DMS153 (cell line): ENCODE measurements around the gene DSTN.

Experiments
- DNase-seq: peaks from one replicate; lab custom pipeline; 2025; lab: John Stamatoyannopoulos, UW

The DSTN gene

DNA sequence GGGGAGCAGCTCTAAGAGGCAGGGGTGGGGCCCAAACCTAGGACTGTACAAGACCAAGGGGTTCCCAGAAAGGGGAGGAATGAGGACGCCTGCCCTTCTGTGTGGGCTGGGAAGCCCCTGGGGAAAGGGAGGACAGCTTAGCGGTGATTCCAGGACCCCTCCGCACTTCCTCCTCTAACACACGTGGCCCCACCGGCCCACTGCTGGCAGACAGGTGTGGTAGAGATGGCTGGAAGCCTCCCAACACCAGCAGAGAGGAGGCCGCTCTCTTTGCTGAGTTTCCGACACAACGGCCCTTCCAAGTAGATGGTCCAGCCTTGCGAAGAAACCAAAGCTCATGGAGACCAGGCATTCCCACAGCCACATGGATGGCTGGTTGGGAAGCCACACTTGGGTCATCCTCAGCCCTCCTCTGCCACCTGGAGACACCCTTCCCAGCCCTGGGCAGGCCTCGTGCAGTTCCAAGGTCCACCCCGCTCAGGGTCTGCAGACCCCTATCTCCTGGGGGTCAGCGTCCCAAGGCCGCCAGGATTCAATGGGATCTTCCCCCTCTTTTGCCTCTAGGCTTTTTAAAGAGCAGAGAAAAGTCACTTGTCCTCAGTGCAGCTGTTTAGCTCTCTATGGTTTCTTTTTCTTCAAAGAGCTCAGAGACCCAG, 68.2 kb downstream of the DSTN start:
- DNase-seq, result no peak

DNA sequence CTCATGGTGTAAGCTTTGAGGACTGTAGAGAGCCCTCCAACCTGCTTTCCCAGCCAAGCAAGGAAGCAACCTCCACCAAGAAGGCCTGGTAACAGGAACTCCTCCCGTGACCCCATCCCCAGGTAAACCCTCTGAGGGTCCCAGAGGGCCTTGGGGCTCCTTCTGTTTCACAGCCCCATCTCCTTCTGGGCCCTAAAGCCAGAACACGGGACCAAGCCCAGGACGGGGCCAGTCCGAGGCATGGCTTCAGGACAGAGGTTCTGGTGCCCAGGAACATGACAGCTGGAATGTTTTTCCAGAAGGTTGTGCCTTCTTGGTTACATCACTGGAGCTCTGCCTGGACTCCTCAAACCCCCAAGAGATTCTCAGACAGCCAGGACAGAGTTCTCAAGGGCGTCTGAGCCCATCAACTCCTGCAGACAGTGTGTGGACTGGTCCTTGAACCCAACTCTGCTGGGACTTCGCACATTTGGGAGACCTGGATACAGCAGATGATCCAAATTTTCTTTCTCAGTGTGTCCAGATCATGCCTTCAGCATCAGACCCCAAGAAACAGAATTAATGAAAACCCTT, 69.0 kb downstream of the DSTN start:
- no peak for DNase-seq

DNA sequence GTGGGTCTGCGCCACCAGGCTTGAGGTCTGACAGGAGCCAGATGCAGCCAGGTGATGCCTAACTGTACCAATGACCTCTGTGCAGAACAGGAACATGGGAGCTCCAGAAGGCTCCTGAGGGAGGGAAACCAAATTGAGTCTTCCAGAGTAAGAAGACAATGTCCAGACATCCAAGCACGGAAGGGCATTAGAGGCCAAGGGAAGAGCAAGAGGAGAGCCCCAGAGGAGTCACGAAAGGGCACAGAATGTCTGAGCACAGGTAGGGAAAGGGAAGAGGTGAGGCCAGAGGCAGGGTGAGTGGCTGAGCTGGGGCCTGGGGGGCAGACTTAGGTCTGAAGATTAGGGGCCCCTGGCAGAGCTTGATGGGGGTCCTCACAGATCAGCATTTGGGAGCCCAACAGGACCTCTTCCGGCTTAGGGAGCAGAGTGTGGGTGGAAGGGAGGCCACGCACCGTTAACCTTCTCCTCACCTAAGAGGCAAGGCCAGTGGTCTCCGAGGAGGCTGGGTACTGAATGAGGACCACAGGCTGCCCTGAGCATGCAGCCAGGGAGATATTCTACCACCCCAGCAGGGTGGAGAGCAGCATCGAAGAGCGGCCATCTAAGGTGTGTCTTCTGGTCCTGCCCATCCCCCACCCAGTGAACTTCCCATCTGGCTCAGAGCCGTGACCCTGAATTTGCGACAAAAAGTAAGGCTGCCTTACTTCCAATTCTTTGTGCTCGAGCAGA, 70.4 kb downstream of the DSTN start:
- no peak for DNase-seq

GRCh38 chr20:17640875-17641378, 71.1 kb downstream of the DSTN start:
- no peak for DNase-seq

- DNase-seq, result no peak
Observed at GRCh38 chr20:17641520-17641964, 71.7 kb downstream of the DSTN start.

GRCh38 chr20:17641993-17642392, 72.1 kb downstream of the DSTN start:
- no peak for DNase-seq

- DNase-seq, result no peak
Observed at GRCh38 chr20:17642404-17643269, 72.8 kb downstream of the DSTN start.

GRCh38 chr20:17643531-17644188, 73.8 kb downstream of the DSTN start:
- DNase-seq, result no peak

DNA sequence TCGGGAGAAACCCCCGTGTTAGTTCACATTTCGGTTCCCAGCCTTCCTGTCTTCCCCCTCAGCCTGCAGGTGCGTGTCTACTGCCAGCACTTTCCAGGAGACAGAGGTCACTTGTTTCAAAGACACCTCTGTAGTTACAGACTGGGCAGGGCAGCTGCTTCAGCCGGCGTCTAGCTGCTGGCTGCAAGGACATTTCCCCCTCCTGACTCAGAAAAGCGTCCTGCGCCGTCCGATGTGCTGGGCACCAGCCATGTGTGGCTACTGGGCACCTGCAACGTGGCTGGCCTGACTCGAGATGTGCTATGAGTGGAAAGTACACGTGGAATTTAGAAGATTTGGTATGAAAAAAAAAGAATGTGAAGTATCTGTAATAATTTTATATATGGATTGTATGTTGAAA, 74.6 kb downstream of the DSTN start:
- DNase-seq, result no peak

DNA sequence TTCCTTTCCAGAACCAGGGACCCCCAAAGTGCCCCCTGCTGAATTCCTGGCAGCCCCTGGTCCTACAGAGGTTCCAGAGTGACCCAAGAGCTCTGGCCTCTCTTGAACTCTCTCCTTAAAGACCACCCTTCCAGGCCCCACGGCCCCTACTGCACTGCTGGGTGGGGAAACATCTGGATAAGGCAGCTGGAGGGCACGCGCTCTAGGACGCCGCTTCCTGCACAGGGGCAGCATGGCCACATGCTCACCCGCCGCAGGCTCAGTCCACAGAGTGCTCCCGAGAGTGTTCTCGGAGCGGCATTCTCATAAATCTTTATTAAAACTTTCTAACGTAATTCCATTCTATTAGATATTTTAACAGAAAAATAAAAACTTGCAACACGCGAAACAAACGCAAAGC, 75.1 kb downstream of the DSTN start:
- no peak for DNase-seq

GRCh38 chr20:17645546-17646208, 75.8 kb downstream of the DSTN start:
- DNase-seq, result no peak

DNA sequence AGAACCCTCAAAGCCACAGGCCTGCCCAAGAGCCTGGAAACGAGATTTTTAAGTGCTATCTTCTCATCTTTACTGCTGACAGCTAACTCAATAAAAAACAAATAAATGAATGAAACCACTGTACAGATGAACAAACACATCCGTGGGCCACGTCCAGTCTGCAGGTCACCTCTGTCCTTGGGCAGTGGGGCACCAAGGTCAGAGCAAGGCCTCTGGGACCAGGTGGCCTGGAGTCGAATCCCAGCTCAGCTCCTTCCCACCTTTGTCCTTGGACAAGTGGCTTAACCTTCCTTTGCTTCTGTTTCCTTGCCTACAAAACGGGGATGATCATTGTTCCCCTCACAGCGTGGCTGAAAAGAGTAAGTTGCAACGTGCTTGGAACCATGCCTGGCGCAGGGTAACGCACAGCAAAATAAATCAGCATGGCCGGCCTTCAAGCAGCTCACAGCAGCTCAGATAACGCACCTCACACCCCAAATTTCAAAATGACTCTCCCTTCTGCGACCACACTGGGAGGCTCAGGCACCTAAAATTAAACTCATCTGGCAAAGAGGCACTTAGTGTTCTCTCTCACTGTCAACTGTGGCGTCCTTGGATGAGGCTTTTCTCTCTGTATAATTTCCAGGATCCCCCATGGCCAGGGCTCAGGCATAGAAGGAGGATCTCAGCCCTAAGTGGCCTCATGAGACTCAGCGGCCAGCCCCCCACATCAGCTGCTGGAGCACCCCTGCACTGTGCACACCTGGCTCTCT, 76.5 kb downstream of the DSTN start:
- peak; percentile 32 for DNase-seq

- DNase-seq, result no peak
Observed at GRCh38 chr20:17646961-17647301, 77.1 kb downstream of the DSTN start.

DNA sequence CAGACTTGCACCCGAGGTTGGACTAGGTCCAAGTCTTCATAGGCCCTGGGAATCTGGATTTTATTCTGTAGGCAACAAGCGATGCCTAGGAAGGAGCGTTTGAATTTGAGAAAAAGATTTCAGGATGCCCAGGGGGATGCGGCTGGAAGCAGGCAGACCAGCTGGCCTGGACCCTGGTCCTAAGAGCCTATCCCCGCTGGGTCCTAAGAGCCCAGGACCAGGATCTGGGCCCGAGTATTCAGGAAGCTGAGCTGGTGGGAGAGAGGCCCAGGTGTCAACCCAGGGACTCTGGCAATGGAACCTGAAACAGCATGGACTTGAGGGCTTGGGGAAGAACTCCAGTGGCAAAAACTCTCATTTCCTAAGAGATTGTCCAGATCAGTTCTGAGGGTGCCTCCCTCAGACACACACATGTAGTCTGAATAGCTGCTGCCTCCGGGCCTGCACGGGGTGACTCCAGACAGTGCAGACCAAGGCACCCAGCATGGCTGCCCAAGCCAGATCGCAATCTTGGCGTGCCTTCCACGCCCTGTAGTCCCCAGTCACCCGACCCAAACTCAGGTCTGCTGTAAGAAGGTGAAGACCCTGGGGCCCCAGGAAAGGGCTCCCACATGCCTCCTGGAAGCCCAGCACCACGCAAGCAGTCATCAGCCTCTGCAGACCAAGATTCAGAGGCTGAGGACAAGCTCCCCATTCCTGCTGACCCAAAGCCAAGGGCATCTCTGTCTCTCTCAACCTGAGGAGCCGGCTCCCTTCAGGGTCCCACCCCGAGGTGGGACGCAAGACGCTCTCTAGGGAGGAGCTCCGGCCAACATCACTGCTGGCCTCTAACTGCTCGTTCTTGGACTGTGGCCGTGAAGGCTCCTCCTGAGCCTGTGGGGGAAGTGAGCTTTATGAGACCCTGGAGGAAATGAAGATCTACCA, 77.8 kb downstream of the DSTN start:
- no peak for DNase-seq

- DNase-seq, result no peak
Observed at GRCh38 chr20:17648315-17648646, 78.4 kb downstream of the DSTN start.

DNA sequence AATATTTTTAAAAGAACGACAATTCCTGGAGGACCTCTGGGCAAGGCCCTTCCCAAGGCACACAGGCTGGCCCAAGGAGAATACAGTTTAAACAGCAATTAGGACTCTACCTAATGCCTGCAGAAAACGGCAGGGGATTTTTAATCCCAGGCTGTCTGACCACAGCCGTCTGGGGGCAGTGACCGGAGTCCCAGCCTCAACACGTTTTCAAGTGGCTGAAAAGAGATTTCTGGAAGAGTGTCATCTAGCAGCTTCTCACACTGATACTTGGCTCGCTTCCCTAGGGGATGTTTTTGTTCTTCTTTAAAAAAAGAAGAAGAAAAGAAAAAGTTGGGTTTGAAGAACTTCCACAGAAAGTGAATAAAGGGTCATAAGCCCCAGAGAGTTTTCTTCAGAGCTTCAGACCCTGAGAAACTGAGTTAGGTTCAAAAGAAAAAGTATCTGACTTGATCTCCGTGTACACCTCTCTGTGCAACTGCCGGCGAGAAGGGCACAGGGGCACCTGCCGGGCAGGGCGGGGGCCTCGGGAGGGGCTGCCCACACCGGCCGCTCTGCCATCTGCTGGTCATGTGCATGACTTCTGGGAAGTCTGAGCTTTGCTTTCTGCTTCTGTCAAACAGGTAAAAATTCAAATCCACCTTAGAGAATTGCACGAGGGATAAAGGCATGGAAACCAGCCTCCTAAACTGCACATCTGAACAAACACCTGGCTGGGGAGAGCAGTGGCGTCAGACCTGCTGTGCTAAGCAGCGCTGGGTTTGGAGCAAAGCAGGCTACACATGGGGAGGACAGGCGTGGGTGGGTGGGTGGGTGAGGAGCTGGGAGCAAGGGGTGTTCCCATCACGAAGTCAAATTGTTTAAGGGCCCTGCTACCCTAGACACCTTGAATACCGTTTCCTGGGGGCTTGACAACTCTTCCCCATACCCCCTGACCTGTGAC, 79.2 kb downstream of the DSTN start:
- DNase-seq, result peak; percentile 44

DNA sequence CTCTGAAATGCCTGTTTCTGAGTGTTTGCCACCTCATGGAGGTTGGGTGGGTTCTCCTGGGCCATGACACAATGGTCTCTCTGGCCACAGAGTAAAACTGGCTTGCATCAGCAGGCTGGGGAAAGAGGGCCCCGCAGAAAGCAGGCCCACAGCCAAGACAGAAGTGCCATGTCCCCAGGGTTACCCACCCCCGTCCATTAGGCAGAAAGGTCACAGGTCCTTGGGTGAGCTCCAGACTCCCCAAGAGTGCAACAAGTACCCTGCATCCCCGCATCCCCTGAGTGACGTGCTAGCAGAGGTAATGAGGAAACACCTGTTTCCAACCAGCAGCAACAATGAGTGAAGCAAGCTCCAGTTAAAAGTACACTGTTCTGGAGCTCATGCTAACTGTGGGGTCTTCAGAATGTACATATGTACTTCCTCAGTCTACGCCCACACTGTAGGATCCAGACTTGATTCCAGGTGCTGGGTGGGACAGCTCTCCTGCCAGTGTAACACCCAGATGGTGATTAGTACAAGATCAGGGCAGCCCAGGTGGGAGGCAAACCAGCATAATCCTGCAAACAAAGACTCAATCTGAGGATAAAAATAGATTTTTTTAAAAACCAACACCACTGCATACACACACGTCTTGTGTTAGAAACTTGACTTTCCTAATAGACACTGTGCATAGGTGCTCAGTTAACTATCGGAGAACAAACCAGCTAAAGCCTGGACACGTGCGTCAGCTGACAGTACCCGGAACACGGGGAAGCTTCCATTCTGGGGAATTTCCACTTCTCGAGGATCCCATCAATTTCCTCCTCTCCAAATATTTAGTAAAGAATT, 80.6 kb downstream of the DSTN start:
- DNase-seq, result no peak
